Vagina (tissue), 2 donors: ENCODE data around the gene EPG5.
"Not testable (repeated sequence)": the region's sequence is repeated elsewhere in the genome, so short reads cannot be mapped to it uniquely, and the experiment has no call there.

Source experiments
- POLR2A ChIP-seq, 2 donors: fragments of 450-650 bp; IDR thresholded peaks; one replicate each; pipeline ENCODE4 v1.6.1; 2017; ENCODE audit warnings: antibody characterized with exemption in 2 of 2, mild to moderate bottlenecking in 2 of 2, moderate library complexity in 2 of 2
- POLR2AphosphoS5 ChIP-seq, 2 donors: sonication (generic); formaldehyde crosslinking; IDR thresholded peaks; one replicate each; pipeline ENCODE4 v1.9.0; 2017; ENCODE audit warnings: antibody characterized with exemption in 2 of 2, mild to moderate bottlenecking in 2 of 2, low read depth in 1 of 2; ENCODE audit not compliant: insufficient read depth in 1 of 2
- TF ChIP-seq, protein P1 (sequence below), 3 experiments: fragments of 450-650 bp in 2 of 3; fragments of 200-600 bp in 1 of 3; sonication (generic) in 1 of 3; IDR thresholded peaks; one replicate each; pipeline ENCODE4 v1.5.1; 2017 to 2019; ENCODE audit warnings: antibody characterized with exemption in 3 of 3, mild to moderate bottlenecking in 2 of 3, moderate library complexity in 2 of 3

DNA sequence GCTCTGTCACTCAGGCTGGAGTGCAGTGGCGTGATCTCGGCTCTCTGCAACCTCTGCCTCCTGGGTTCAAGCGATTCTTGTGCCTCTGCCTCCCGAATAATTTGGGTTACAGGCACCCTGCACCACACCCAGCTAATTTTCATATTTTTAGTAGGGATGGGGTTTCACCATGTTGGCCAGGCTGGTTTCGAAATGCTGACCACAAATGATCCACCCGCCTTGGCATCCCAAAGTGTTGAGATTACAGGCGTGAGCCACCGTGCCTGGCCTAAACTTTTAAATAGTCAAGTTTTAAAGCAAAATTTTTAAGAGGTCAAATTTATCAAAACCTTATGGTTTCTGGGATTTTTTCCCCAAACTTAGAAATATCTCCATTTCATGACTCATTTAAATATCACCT, 148.4 kb downstream of the EPG5 start:
- TF ChIP-seq, protein P1, sequence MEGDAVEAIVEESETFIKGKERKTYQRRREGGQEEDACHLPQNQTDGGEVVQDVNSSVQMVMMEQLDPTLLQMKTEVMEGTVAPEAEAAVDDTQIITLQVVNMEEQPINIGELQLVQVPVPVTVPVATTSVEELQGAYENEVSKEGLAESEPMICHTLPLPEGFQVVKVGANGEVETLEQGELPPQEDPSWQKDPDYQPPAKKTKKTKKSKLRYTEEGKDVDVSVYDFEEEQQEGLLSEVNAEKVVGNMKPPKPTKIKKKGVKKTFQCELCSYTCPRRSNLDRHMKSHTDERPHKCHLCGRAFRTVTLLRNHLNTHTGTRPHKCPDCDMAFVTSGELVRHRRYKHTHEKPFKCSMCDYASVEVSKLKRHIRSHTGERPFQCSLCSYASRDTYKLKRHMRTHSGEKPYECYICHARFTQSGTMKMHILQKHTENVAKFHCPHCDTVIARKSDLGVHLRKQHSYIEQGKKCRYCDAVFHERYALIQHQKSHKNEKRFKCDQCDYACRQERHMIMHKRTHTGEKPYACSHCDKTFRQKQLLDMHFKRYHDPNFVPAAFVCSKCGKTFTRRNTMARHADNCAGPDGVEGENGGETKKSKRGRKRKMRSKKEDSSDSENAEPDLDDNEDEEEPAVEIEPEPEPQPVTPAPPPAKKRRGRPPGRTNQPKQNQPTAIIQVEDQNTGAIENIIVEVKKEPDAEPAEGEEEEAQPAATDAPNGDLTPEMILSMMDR (IDR thresholded peaks at IDR 0.05): not testable (repeated sequence)
- not testable (repeated sequence) for TF ChIP-seq POLR2A (IDR thresholded peaks at IDR 0.05); POLR2AphosphoS5 (IDR thresholded peaks at IDR 0.05; ENCODE audit: insufficient read depth in 1 of 2, low read depth in 1 of 2)
